ENCODE measurements around the gene TRIM69. TPM values are rescaled to one million over a fixed set of nuclear protein-coding genes. Genes with fewer than 3 reads are reported as not detected.

The TRIM69 gene
- 15.3 and 18.0 TPM in 2 replicates for total RNA-seq

GRCh38 chr15:44736181-44736765 is at the start of gene TRIM69:
Gene TRIM69, plus strand, starts transcription at chr15:44736528. Its CDS starts 177 bp downstream, at chr15:44736705.

GRCh38 chr15:44711096-44711742 is 25.1 kb upstream of the TRIM69 start, which contains the start of the genes B2M and PATL2:
Gene B2M, plus strand, starts transcription at chr15:44711517. Its CDS starts 30 bp downstream, at chr15:44711547.
Gene PATL2, minus strand, starts transcription at chr15:44711323. Its CDS starts 34,833 bp downstream, at chr15:44676490.

Small RNA genes lying within 50 kb of the gene (small RNA-seq; reads per million reads assigned to genes)
- gene RF00019, result not detected

Other genes with a start within 250 kb of the TRIM69 start
- gene EIF3J, start 199.4 kb upstream of the TRIM69 start, total RNA-seq, result 25.1 and 30.3 TPM in 2 replicates
- gene SPG11, start 72.9 kb upstream of the TRIM69 start, total RNA-seq, result 65.0 and 83.9 TPM in 2 replicates
- gene PATL2, start 25.2 kb upstream of the TRIM69 start, total RNA-seq, result 0.61 and 0.81 TPM in 2 replicates
- gene B2M, start 25.0 kb upstream of the TRIM69 start, total RNA-seq, result 2,417 and 2,644 TPM in 2 replicates
- gene TERB2, start 220.2 kb downstream of the TRIM69 start, total RNA-seq, result not detected in 2 replicates

Measured in hair follicle dermal papilla cell (primary cell).